OCI-LY3 (cell line): Measurements from ENCODE around the gene HSPA1B.

Source experiments
- CTCF ChIP-seq: fragments of 200-600, 300-600 bp; sonication (generic); IDR thresholded peaks from 2 replicates; pipeline ENCODE4 v1.5.1; 2014; ENCODE audit warnings: antibody characterized with exemption, low read length, low read depth
- EZH2phosphoT487 ChIP-seq: fragments of 200-600 bp; shearing (Covaris generic); IDR thresholded peaks from 2 replicates; pipeline ENCODE4 v1.6.1; 2018; ENCODE audit warnings: antibody characterized with exemption, mixed run types, low read depth

DNA sequence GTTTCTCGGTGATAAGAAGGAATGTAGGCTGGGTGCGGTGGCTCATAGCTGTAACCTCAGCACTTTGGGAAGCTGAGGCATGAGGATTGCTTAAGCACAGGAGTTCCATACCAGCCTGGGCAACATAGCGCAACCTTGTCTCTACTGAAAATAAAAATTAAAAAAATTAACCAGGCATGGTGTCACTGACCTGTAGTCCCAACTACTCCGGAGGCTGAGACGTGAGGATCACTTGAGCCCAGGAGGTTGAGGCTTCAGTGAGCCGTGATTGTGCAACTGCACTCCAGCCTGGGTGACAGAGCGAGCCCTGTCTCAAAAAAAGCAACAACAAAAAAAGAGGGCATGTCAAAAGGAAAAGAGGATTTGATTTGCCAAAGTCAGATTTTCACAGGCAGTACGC is 31.2 kb downstream of the HSPA1B start:
- TF ChIP-seq CTCF: no peak
- no peak for TF ChIP-seq EZH2phosphoT487
